H1 (cell line): ENCODE measurements around the gene RAD18.

Experiments
- GABPA ChIP-seq: IDR thresholded peaks from 2 replicates; pipeline ENCODE4 v1.6.1; 2011; ENCODE audit warnings: mild to moderate bottlenecking, low read length, moderate library complexity, borderline replicate concordance; ENCODE audit not compliant: insufficient read depth
- JUND ChIP-seq: IDR thresholded peaks from 2 replicates; pipeline ENCODE4 v1.6.1; 2011; ENCODE audit warnings: mild to moderate bottlenecking, improper control_type of control experiment, low read length

GRCh38 chr3:8969241-8969640 is 6.0 kb upstream of the RAD18 start:
- no peak for TF ChIP-seq JUND
- no peak for TF ChIP-seq GABPA
